Measurements from ENCODE around the gene ZNF506.
"Not testable (repeated sequence)": the region's sequence is repeated elsewhere in the genome, so short reads cannot be mapped to it uniquely, and the experiment has no call there.

Gene ZNF506

GRCh38 chr19:19743921-19744320, 77.6 kb downstream of the ZNF506 start:
- not testable (repeated sequence) for FAIRE-seq

GRCh38 chr19:19743176-19743575, 78.4 kb downstream of the ZNF506 start:
- FAIRE-seq: no peak

DNA sequence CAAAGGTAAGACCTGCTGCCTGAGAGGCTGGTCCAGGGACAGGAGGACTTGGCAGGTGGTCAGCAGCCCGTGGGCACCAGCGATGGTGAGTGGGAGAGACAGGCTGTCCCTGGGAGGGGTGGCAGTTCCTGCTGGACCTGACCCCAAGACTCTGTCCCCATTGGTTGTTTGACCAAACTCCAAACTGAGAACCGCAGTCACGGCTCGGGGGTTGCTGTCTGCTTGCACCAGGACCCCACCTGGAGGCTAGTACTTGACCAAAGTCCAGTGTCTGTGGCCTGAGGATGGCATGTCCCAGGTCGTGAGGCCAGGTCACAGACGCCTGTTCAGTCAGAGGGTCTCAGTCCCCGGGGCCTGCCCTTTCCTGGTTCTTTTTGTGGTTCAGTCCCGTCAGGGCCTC, 78.8 kb downstream of the ZNF506 start:
- FAIRE-seq: no peak

All from G401.6 (cell line).